GM23248 (cell line): ENCODE data around the gene CNN2. TPM values are rescaled to one million over a fixed set of nuclear protein-coding genes. Genes with fewer than 3 reads are reported as not detected.

Experiments
- DNase-seq: peaks from one replicate; pipeline ENCODE4 v3.0.0-alpha.2; 2015
- H2AFZ ChIP-seq: fragments of 200-600 bp; sonication (generic); 2 replicates; pipeline ENCODE4 v1.6.1; 2016; ENCODE audit warnings: antibody characterized with exemption
- H3F3A ChIP-seq: fragments of 200-600 bp; sonication (generic); 2 replicates; pipeline ENCODE4 v1.6.1; 2016; ENCODE audit warnings: mild to moderate bottlenecking, antibody characterized with exemption, mixed run types; ENCODE audit not compliant: insufficient read depth
- H3K27ac ChIP-seq: fragments of 200-600 bp; sonication (generic); 2 replicates; pipeline ENCODE4 v1.5.1; 2016; ENCODE audit warnings: mild to moderate bottlenecking
- H3K27me3 ChIP-seq: fragments of 200-600 bp; sonication (generic); replicated peaks from 2 replicates; pipeline ENCODE4 v1.6.1; 2016; ENCODE audit warnings: mild to moderate bottlenecking; ENCODE audit not compliant: insufficient read depth
- H3K36me3 ChIP-seq: fragments of 200-600 bp; sonication (generic); 2 replicates; pipeline ENCODE4 v1.6.1; 2016; ENCODE audit warnings: low read depth, mild to moderate bottlenecking
- H3K4me1 ChIP-seq: fragments of 200-600 bp; sonication (generic); 2 replicates; pipeline ENCODE4 v1.6.1; 2016; ENCODE audit warnings: mild to moderate bottlenecking; ENCODE audit not compliant: insufficient read depth
- H3K4me2 ChIP-seq: fragments of 200-600 bp; sonication (generic); one replicate; pipeline ENCODE4 v1.6.1; 2016; ENCODE audit warnings: mild to moderate bottlenecking; ENCODE audit not compliant: unreplicated experiment
- H3K4me3 ChIP-seq: fragments of 200-600 bp; sonication (generic); 2 replicates; pipeline ENCODE4 v1.5.1; 2016; ENCODE audit warnings: mild to moderate bottlenecking
- H3K79me2 ChIP-seq: fragments of 200-600 bp; sonication (generic); 2 replicates; pipeline ENCODE4 v1.6.1; 2016; ENCODE audit warnings: mild to moderate bottlenecking; ENCODE audit not compliant: insufficient read depth
- H3K9ac ChIP-seq: fragments of 200-600 bp; sonication (generic); 2 replicates; pipeline ENCODE4 v1.6.1; 2016; ENCODE audit warnings: mild to moderate bottlenecking
- H3K9me2 ChIP-seq: fragments of 200-600 bp; sonication (generic); 2 replicates; pipeline ENCODE4 v1.6.1; 2016; ENCODE audit warnings: mixed run types, mild to moderate bottlenecking, moderate library complexity; ENCODE audit not compliant: insufficient read depth
- H3K9me3 ChIP-seq: fragments of 200-600 bp; sonication (generic); one replicate; pipeline ENCODE4 v1.6.1; 2017; ENCODE audit warnings: low read depth
- H4K20me1 ChIP-seq: fragments of 200-600 bp; sonication (generic); 2 replicates; pipeline ENCODE4 v1.6.0; 2016; ENCODE audit not compliant: insufficient read depth
- EZH2 ChIP-seq: fragments of 200-600 bp; sonication (generic); IDR thresholded peaks from 2 replicates; pipeline ENCODE4 v1.6.1; 2018; ENCODE audit warnings: antibody characterized with exemption, mild to moderate bottlenecking; ENCODE audit not compliant: insufficient read depth, poor library complexity, severe bottlenecking
- EZH2phosphoT487 ChIP-seq: fragments of 200-600 bp; sonication (generic); IDR thresholded peaks from 2 replicates; pipeline ENCODE4 v1.6.1; 2018; ENCODE audit warnings: antibody characterized with exemption, moderate library complexity, mild to moderate bottlenecking, low read depth; ENCODE audit not compliant: insufficient read depth
- WGBS, 2 experiments: methylation state at CpG; one replicate each; pipeline ENCODE4 v1.1.6; 2015 to 2017; ENCODE audit warnings: low lambda C conversion rate in 2 of 2, low coverage in 1 of 2; ENCODE audit errors: missing lambda C conversion rate in 2 of 2; 5-methylcytosine and 5-hydroxymethylcytosine counted together
- in situ Hi-C: fragments of 300-500 bp; cut with MboI; formaldehyde crosslinking; loops from 2 replicates; pipeline ENCODE4 v1.15.0; 2020
- polyA plus RNA-seq: library from polyadenylated mRNA; unstranded; fragments of >200 nt; fragmentation: Nextera tagmentation; extraction: Ambion mirVana; gene quantifications from 2 replicates; pipeline ENCODE4 v1.2.1, GENCODE V29; 2016
- total RNA-seq: library from RNA; depleted of rRNA; stranded (reverse); fragments of >200 nt; shearing (Covaris generic); gene quantifications from 2 replicates; pipeline ENCODE4 v1.2.3, GENCODE V29; 2014

CNN2 gene
- total and polyA plus RNA-seq, 2 experiments from 2014 or later = 244 to 400 TPM

DNA sequence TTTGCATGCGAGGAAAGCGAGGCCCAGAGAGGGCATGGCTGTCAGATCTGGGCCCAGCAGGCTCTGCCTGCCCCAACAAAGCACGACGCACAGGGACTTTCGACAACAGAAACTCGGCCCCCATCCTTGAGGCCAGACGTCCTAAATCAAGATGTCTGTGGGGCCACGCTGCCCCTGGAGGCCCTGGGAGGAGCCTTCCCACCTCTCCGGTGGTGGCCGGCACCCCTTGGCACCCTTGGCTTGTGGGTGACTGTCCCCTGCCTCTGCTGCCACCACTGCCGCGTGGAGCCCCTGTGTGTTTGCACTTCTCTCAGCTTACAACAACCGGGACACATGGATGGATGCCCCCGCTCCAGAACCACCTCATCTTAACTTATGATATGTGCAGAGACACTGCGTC is 37.9 kb upstream of the CNN2 start:
- Histone ChIP-seq H2AFZ (no peak overlapping the region), H3K9me2 (no peaks in the 10 kb centered on the region), H3K27ac (no peak overlapping the region), H3K4me1 (peaks cover 8% of the 10 kb centered on the region; the same call in 1 of the 2 replicates), H3K36me3 (no peaks in the 10 kb centered on the region; the same call in 1 of the 2 replicates), H3K27me3 (no peaks in the 10 kb centered on the region), H3K9me3 (no peaks in the 10 kb centered on the region), H3K4me2 (no peak overlapping the region), H3F3A (peaks cover 8% of the 10 kb centered on the region), H4K20me1 (no peaks in the 10 kb centered on the region), H3K9ac (no peak overlapping the region), H3K4me3 (no peak overlapping the region), H3K79me2 (peaks cover 25% of the 10 kb centered on the region)
- WGBS, 2 experiments = 90 to 93% methylated on average over 15 of the region's 15 CpGs
- TF ChIP-seq EZH2phosphoT487 = no peak
- DNase-seq = no peak
- in situ Hi-C loops = loop anchor here (10.0 kb wide), 1 partner anchor 214 kb away; no protein-coding TSS in a partner anchor

DNA sequence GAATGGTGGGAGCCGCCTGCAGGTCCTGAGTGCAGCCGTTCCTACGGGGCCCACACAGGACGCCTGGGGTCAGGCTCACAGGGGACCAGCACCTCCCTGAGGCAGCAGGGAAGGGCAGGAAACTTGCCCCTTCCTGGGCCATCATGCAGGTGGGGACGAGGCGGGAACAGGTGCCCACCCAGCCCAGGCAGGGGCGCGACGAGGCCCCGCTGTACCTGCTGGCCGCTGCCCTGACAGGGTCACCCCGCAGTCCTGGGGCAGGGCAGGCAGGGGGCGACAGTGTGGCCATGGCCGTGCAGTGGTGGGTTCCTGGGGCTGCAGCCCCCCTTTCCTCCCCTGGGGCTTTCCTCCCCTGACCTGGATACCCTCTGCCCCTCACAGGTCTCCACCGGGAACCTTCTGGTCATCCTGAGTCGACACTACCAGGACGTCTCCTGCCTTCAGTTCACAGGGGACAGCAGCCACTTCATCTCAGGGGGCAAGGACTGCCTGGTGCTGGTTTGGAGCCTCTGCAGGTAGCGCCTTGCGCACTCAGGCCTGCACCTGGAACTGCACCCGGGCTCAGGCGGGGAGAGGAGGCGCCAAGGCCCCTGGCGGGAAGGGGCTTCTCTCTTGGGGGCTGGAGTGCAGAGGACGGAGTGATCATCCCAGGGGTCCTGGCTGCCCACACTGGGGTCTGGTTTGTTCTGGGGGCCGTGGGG is 36.9 kb upstream of the CNN2 start:
- H3K27me3 ChIP-seq = no peaks in the 10 kb centered on the region
- in situ Hi-C loops = loop anchor here (10.0 kb wide), 1 partner anchor 215 kb away; no protein-coding TSS in a partner anchor
- peaks cover 17% of the 10 kb centered on the region for H3K79me2 ChIP-seq
- no peak overlapping the region for H3K4me2 ChIP-seq
- 90 to 93% methylated on average over 20 to 22 of the region's 25 CpGs for WGBS, 2 experiments
- no peak overlapping the region for H2AFZ ChIP-seq
- 0 out of 2 replicates have a peak, but pooled peaks cover 3% of the 10 kb centered on the region for H3K4me1 ChIP-seq
- H4K20me1 ChIP-seq = no peaks in the 10 kb centered on the region
- H3K9ac ChIP-seq = no peak overlapping the region
- H3K27ac ChIP-seq = no peak overlapping the region
- DNase-seq = no peak
- H3K36me3 ChIP-seq = no peaks in the 10 kb centered on the region; the same call in 1 of the 2 replicates
- no peaks in the 10 kb centered on the region for H3K9me3 ChIP-seq
- H3K9me2 ChIP-seq = no peaks in the 10 kb centered on the region
- H3K4me3 ChIP-seq = no peak overlapping the region
- H3F3A ChIP-seq = peaks cover 6% of the 10 kb centered on the region; the same call in 1 of the 2 replicates
- TF ChIP-seq EZH2phosphoT487 = no peak
- no peak for TF ChIP-seq EZH2

DNA sequence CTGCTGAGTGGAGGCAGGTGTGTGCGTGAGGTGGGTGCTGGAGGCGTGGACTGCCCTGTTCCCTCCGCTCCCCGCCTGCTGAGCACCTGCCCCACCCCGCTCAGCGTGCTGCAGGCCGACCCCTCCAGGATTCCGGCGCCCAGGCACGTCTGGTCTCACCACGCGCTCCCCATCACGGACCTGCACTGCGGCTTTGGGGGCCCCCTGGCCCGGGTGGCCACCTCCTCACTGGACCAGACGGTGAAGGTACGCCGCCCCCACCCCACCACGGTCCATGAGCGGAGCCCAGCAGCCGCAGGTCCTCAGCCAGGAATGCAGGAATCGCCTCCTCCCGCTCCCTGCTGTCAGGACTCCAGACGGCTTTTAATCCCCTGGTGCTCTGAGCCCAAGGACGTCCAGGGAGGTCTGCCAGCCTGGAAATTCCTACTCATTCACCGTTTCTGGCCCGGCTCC is 36.3 kb upstream of the CNN2 start:
- no peaks in the 10 kb centered on the region; the same call in 1 of the 2 replicates for H3K36me3 ChIP-seq
- no peaks in the 10 kb centered on the region for H3K9me2 ChIP-seq
- in situ Hi-C loops = no loop called here

DNA sequence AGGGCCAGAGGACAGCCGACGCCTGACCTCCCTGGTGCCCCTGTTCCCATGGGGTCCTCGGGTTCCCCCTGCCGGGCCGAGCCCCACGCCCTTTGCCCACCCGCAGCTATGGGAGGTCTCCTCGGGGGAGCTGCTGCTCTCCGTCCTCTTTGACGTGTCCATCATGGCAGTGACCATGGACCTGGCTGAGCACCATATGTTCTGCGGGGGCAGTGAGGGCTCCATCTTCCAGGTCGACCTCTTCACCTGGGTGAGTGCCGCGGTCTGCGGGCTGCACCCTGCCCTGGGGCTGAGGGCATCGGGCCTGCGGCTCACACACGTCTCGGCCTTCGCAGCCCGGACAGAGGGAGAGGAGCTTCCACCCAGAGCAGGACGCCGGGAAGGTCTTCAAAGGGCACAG is 35.7 kb upstream of the CNN2 start:
- 95 to 96% methylated on average over 22 to 23 of the region's 23 CpGs for WGBS, 2 experiments
- Histone ChIP-seq H3K9me3 (no peaks in the 10 kb centered on the region), H3K27me3 (peaks cover under 1% of the 10 kb centered on the region; the same call in 1 of the 2 replicates), H3K9me2 (no peaks in the 10 kb centered on the region), H3K27ac (no peak overlapping the region), H3F3A (peaks cover 6% of the 10 kb centered on the region; the same call in 1 of the 2 replicates), H3K4me2 (no peak overlapping the region), H2AFZ (no peak overlapping the region), H4K20me1 (no peaks in the 10 kb centered on the region), H3K9ac (no peak overlapping the region), H3K4me3 (no peak overlapping the region), H3K36me3 (no peaks in the 10 kb centered on the region; the same call in 1 of the 2 replicates), H3K4me1 (no peaks in the 10 kb centered on the region), H3K79me2 (peaks cover 4% of the 10 kb centered on the region)
- TF ChIP-seq EZH2 (no peak), EZH2phosphoT487 (no peak)
- no peak for DNase-seq
- in situ Hi-C loops = no loop called here

More for the DNA sequence above, 36.3 kb upstream of the CNN2 start:
- WGBS, 2 experiments = 92 to 95% methylated on average over 22 to 27 of the region's 27 CpGs
- TF ChIP-seq EZH2phosphoT487 = no peak
- TF ChIP-seq EZH2 = no peak
- Histone ChIP-seq H4K20me1 (no peaks in the 10 kb centered on the region), H3K27me3 (no peaks in the 10 kb centered on the region), H3K79me2 (peaks cover 10% of the 10 kb centered on the region), H3K27ac (no peak overlapping the region), H2AFZ (no peak overlapping the region), H3K9me3 (no peaks in the 10 kb centered on the region), H3K4me3 (no peak overlapping the region), H3K9ac (no peak overlapping the region), H3K4me1 (0 out of 2 replicates have a peak, but pooled peaks cover under 1% of the 10 kb centered on the region), H3F3A (peaks cover 6% of the 10 kb centered on the region; the same call in 1 of the 2 replicates), H3K4me2 (no peak overlapping the region)
- DNase-seq = no peak
